Activated CD8-positive, alpha-beta memory T cell treated with anti-CD3 and anti-CD28 coated beads for 48 hours (primary cell): ENCODE measurements around the gene TPPP.
"Not testable (repeated sequence)": the region's sequence is repeated elsewhere in the genome, so short reads cannot be mapped to it uniquely, and the experiment has no call there.

ENCODE experiments used
- DNase-seq, 3 experiments: peaks; one replicate each; pipeline ENCODE4 v3.0.0-alpha.2; 2020; ENCODE audit warnings: low read depth in 2 of 3, low spot score in 2 of 3

TPPP gene

GRCh38 chr5:694042-694431 lies 885 bp upstream of the TPPP start:
- not testable (repeated sequence) for DNase-seq

- not testable (repeated sequence) for DNase-seq
Measured at GRCh38 chr5:692529-693041, 567 bp downstream of the TPPP start.

- no peak for DNase-seq
Measured at GRCh38 chr5:691817-692528, 1.2 kb downstream of the TPPP start.

- DNase-seq: not testable (repeated sequence)
Measured at GRCh38 chr5:691049-691448, 2.1 kb downstream of the TPPP start.

- DNase-seq: not testable (repeated sequence)
Measured at GRCh38 chr5:690293-690692, 2.9 kb downstream of the TPPP start.

- not testable (repeated sequence) for DNase-seq
Measured at GRCh38 chr5:688348-689010, 4.7 kb downstream of the TPPP start.

DNA sequence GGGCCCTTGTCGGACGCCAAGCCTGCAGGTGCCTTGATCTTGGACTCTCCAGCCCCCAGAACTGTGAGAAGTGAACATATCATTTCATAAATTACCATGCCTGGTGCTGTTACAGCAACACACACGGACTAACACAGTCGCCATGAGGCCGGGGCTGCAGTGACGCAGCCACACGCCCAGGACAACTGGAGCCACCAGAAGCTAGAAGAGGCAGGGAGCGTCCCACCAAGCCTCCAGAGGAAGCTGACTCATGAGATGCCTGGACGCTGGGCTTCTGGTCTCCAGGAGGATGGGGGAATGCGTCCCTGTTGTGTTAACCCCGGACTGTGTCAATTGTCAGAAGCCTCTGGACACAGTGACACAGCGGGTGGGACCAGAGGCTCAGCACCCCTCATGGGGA lies 6.2 kb downstream of the TPPP start:
- not testable (repeated sequence) for DNase-seq

DNA sequence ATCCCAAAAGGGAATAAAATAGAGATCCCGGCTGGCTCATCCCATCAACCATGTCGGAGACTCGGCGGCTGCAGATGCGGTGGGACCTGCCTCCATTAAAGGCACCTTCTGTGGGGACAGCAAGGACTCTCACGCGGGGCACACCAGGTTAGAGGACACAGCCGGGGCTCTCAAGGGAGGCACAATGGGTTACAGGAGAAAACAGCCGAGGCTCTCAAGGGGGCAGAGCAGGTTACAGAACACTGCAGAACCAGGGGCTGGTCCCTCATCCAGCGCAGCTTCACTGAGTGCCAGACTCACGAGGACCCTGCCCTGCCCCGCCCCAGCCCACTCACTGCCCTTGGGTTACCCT lies 7.0 kb downstream of the TPPP start:
- not testable (repeated sequence) for DNase-seq

DNA sequence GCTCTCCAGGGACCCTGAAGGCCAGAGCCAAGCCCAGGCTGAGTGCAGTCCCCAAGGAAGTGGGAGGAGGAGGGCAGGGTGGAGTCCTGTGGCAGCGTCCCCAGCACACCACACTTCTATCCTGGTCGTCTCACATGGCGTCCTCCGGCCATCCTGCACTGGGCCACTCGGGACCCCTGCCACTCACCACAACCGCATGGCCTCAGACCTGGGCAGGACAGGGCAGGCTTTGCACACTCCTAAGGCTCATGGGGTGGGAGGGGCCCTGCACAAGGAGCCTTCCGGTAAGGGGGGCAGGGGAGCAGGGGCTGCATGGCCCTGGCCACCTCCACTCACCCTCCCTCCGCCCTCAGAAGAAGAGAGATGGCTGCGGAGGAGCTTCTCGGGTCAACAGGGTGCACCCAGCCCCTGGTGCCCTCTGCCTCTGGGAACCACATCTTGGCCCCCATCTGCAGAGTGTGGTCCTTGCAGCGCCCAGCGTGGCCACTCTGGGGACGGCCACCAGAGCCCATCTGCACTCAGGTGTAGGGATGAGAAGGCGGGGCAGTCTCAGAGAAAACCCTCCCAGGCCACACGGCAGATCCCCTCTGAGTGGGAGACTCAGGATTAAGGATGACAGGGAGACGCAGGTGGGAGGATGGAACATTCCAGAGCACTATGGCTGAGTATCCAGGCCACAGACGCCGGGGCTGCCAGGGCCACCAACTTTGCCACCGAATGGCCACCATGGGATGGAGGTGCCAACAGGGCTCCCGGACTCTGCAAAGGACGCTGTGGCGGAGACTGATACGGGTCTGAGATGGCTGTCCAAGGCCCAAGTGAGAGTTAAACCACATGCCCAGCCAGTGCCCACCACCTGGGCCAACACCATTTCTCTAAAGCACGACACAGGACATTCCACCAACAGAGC lies 7.6 kb downstream of the TPPP start:
- DNase-seq: no peak

- no peak for DNase-seq
Measured at GRCh38 chr5:684751-685216, 8.4 kb downstream of the TPPP start.

GRCh38 chr5:683551-684481 lies 9.3 kb downstream of the TPPP start:
- DNase-seq: no peak

DNA sequence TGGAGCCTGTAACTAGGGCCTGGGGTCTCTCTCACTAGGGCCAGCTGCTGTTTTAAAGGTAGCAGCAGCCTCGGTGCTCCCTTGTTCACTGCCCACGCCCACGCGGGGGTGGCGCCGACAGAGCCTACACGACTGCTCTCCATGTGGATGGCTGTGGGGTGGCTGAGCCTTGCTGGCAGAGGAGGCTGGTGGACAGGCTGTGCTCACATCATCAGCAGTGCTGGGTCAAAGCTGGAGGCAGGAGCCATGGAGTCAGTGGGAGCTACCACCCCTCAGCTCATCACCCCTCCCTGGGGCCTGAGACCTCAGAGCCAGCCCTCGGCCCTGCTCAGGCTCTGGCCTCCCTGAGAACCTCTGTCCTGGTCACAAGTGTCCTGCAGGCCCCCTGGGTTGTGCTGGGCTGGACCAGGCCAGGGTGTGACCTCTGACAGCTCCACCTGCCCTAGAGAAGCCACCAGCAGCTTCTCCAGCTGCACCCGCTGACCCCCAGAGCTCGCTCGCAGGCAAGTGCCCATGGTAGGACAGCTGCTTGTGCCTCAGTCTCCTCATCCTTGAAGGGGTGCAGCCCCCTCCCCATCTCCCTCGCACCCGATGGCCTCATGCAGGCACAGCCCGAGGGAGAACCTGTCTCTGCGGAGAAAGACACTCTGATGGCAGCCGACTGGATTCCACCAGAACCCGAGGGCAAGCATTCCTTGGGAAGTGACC lies 10.3 kb downstream of the TPPP start:
- DNase-seq: not testable (repeated sequence)

DNA sequence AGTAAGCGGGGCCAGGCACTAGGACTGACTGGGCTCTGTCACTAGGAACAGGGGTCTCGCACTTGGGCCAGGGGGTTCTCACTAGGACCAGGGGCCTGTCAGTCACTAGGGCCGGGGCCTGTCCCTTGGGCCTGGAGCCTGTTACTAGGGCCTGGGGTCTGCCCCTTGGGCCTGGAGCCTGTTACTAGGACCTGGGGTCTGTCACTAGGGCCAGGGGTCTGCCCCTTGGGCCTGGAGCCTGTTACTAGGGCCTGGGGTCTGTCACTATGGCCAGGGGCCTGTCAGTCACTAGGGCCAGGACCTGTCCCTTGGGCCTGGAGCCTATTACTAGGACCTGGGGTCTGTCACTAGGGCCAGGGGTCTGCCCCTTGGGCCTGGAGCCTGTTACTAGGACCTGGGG lies 10.9 kb downstream of the TPPP start:
- DNase-seq: not testable (repeated sequence)

GRCh38 chr5:681317-682191 lies 11.6 kb downstream of the TPPP start:
- DNase-seq: not testable (repeated sequence)

DNA sequence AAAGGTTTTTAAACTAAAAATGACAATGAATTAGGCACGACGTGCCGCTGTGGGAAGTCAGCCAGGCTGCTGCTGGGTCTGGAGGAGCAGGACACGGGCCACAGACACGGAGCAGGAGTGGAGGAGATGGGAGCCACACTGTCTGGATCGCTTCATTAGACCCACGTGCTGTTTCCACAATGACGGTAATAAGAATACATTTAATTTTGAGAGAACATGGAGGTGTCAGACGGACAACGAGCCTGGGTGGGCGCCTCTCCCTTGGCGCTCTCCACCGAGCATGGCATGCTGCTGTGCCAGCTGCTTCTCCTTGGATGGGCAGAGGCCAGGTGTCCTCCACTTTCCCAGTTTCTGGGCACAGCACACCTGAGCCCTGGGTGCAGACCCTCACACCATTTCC lies 12.3 kb downstream of the TPPP start:
- not testable (repeated sequence) for DNase-seq

DNA sequence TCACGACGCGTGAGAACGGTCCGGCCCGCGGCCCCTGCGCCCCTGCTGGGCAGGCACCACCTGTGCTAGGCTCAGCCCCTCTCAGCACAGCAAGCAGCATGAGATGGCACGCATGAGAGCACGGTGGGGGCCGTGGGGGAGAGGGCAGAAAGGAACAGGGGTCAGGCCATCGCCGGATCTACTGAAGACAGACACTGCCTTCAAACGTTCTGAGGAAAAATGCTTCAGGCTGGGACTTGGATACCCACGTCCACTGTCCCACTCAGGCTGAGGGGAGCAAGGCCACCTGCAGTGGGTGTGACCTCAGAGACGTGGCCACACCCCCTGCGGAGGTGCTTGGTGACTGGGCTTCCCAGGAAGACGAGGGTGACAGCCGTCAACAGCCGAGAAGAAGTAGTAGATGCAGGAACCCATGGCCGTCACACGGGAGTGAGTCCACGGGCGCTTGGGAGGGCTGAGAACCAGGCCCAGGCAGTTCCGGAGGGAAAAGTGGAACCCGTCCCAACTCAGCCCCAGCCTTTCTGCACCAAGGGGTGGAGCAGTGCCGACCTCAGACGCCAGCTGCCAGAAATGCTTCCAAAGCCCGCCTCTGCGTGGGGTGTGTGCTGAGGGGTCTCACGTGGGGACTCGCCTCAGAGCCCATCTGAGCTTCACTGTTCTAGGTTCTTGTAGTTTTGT lies 12.9 kb downstream of the TPPP start:
- DNase-seq: not testable (repeated sequence)

- not testable (repeated sequence) for DNase-seq
Measured at GRCh38 chr5:679166-679895, 13.8 kb downstream of the TPPP start.
